A549 (cell line): ENCODE measurements around the gene DGCR2.

Experiments used
- CHD2 ChIP-seq: fragments of 150-350 bp; IDR thresholded peaks from 2 replicates; pipeline ENCODE4 v1.6.1; 2014; ENCODE audit warnings: low read length; ENCODE audit not compliant: partially characterized antibody
- CTCF ChIP-seq: fragments of >200 bp; sonication (Bioruptor Twin); formaldehyde crosslinking; IDR thresholded peaks from 3 replicates; pipeline ENCODE4 v1.5.1; 2016
- EP300 ChIP-seq, 2 experiments: fragments of >200 bp; sonication (Bioruptor Twin); formaldehyde crosslinking; IDR thresholded peaks; 2 replicates in 1 of 2; 3 replicates in 1 of 2; pipeline ENCODE4 v1.6.1; 2016 to 2017
- HEYL ChIP-seq: fragments of 250-450 bp; sonication (Bioruptor Pico); IDR thresholded peaks from 2 replicates; pipeline ENCODE4 v1.8.0; 2021; ENCODE audit warnings: mild to moderate bottlenecking, moderate library complexity
- HOXB5 ChIP-seq: fragments of 250-450 bp; sonication (Bioruptor Pico); IDR thresholded peaks from 2 replicates; pipeline ENCODE4 v1.5.0; 2020; ENCODE audit warnings: mild to moderate bottlenecking, moderate library complexity
- MAZ ChIP-seq: fragments of 150-350 bp; IDR thresholded peaks from 2 replicates; pipeline ENCODE4 v1.6.1; 2014; ENCODE audit warnings: antibody characterized with exemption, low read depth, low read length, borderline replicate concordance
- POLR2AphosphoS2 ChIP-seq: conservative IDR thresholded peaks from 2 replicates; pipeline ENCODE4 v1.6.1; 2012; ENCODE audit warnings: low read length, improper control_type of control experiment, inconsistent platforms
- RAD21 ChIP-seq, 2 experiments: fragments of >200 bp in 1 of 2; sonication (Bioruptor Twin) in 1 of 2; formaldehyde crosslinking in 1 of 2; IDR thresholded peaks in 1 of 2; conservative IDR thresholded peaks in 1 of 2; 2 replicates in 1 of 2; 3 replicates in 1 of 2; pipeline ENCODE4 v1.6.1; 2012 to 2018; ENCODE audit warnings: inconsistent platforms in 1 of 2

GRCh38 chr22:18997306-18997924 lies 124.8 kb downstream of the DGCR2 start:
- TF ChIP-seq MAZ: no peak
- no peak for TF ChIP-seq EP300 (IDR thresholded peaks at IDR 0.05)
- TF ChIP-seq CTCF: no peak
- no peak for TF ChIP-seq POLR2AphosphoS2
- TF ChIP-seq CHD2: no peak
- TF ChIP-seq HOXB5 (CRISPR knock-in tag): no peak
- TF ChIP-seq HEYL (CRISPR knock-in tag): no peak
- no peak for TF ChIP-seq RAD21 (conservative IDR thresholded peaks at IDR 0.05 in 1 of 2, IDR thresholded peaks at IDR 0.05 in 1 of 2)
